Muscle of leg (tissue), 11 donors: ENCODE data around the gene CORO2B. TPM values are rescaled to one million over a fixed set of nuclear protein-coding genes. Genes with fewer than 3 reads are reported as not detected.

ENCODE experiments used
- DNase-seq: peaks from one replicate; pipeline ENCODE4 v3.0.0; 2013
- H3K27ac ChIP-seq: one replicate; pipeline ENCODE4 v1.5.1; 2013; ENCODE audit warnings: mild to moderate bottlenecking, low read length, control low read depth
- H3K27me3 ChIP-seq: one replicate; pipeline ENCODE4 v1.6.1; 2013; ENCODE audit warnings: low read length; ENCODE audit not compliant: control insufficient read depth, insufficient read depth
- H3K36me3 ChIP-seq: one replicate; pipeline ENCODE4 v1.6.1; 2013; ENCODE audit warnings: low read length; ENCODE audit not compliant: control insufficient read depth, insufficient read depth
- H3K4me1 ChIP-seq: one replicate; pipeline ENCODE4 v1.6.1; 2013; ENCODE audit warnings: low read length; ENCODE audit not compliant: control insufficient read depth, insufficient read depth
- H3K4me3 ChIP-seq: one replicate; pipeline ENCODE4 v1.5.1; 2013; ENCODE audit warnings: low read length, control low read depth
- H3K9me3 ChIP-seq: replicated peaks from 2 replicates; pipeline ENCODE4 v1.6.1; 2013; ENCODE audit warnings: low read depth, low read length; ENCODE audit not compliant: control insufficient read depth
- WGBS: methylation state at CpG from one replicate; pipeline ENCODE4 v1.1.5; 2013; ENCODE audit warnings: missing lambda C conversion rate; ENCODE audit not compliant: insufficient coverage; 5-methylcytosine and 5-hydroxymethylcytosine counted together
- polyA plus RNA-seq, 8 donors: library from polyadenylated mRNA; unstranded; fragments of 120-200 nt; gene quantifications; one replicate each; pipeline versions ENCODE4 v1.2.1 to v1.2.3, GENCODE V29; 2013; ENCODE audit warnings: inconsistent platforms in 1 of 8, low replicate concordance in 1 of 8; ENCODE audit not compliant: insufficient read length in 8 of 8, insufficient read depth in 1 of 8
- total RNA-seq: library from RNA; stranded (reverse); fragments of 120-200 nt; gene quantifications from one replicate; pipeline ENCODE4 v1.2.4, GENCODE V29; 2013

CORO2B gene
- total and polyA plus RNA-seq, 9 donors, result 2.9 to 8.6 (median 5.3) TPM

- Histone ChIP-seq H3K36me3 (no peaks in the 10 kb centered on the region), H3K4me1 (peaks cover 23% of the 10 kb centered on the region), H3K27me3 (no peaks in the 10 kb centered on the region), H3K27ac (no peak overlapping the region), H3K9me3 (no peaks in the 10 kb centered on the region), H3K4me3 (no peak overlapping the region)
- DNase-seq, result no peak
- WGBS, result 25% methylated on average over 2 of the region's 2 CpGs
Measured at GRCh38 chr15:68617001-68617400, 38.2 kb downstream of the CORO2B start.

GRCh38 chr15:68617777-68618176, 39.0 kb downstream of the CORO2B start:
- Histone ChIP-seq H3K27me3 (no peaks in the 10 kb centered on the region), H3K9me3 (no peaks in the 10 kb centered on the region), H3K4me1 (peaks cover 23% of the 10 kb centered on the region), H3K27ac (no peak overlapping the region), H3K36me3 (no peaks in the 10 kb centered on the region), H3K4me3 (no peak overlapping the region)
- WGBS, result no CpG with 5 or more reads among the region's 1 CpG
- no peak for DNase-seq

- H3K4me1 ChIP-seq, result peaks cover 26% of the 10 kb centered on the region
- no peak for DNase-seq
- H3K27ac ChIP-seq, result no peak overlapping the region
- H3K36me3 ChIP-seq, result no peaks in the 10 kb centered on the region
- 72% methylated on average over 4 of the region's 4 CpGs for WGBS
- no peaks in the 10 kb centered on the region for H3K9me3 ChIP-seq
- no peak overlapping the region for H3K4me3 ChIP-seq
- no peaks in the 10 kb centered on the region for H3K27me3 ChIP-seq
Measured at GRCh38 chr15:68618394-68618793, 39.6 kb downstream of the CORO2B start.

GRCh38 chr15:68618908-68619698, 40.3 kb downstream of the CORO2B start:
- Histone ChIP-seq H3K9me3 (no peaks in the 10 kb centered on the region), H3K27me3 (no peaks in the 10 kb centered on the region), H3K4me1 (peaks cover 30% of the 10 kb centered on the region), H3K4me3 (no peak overlapping the region), H3K36me3 (no peaks in the 10 kb centered on the region), H3K27ac (no peak overlapping the region)
- DNase-seq, result no peak
- WGBS, result 100% methylated on average over 1 of the region's 4 CpGs

GRCh38 chr15:68620721-68621527, 42.1 kb downstream of the CORO2B start:
- H3K9me3 ChIP-seq, result no peaks in the 10 kb centered on the region
- peak overlapping the region; percentile 48 for H3K27ac ChIP-seq
- 33% methylated on average over 17 of the region's 19 CpGs for WGBS
- no peaks in the 10 kb centered on the region for H3K27me3 ChIP-seq
- peak; percentile 90 for DNase-seq
- no peaks in the 10 kb centered on the region for H3K36me3 ChIP-seq
- H3K4me1 ChIP-seq, result peaks cover 19% of the 10 kb centered on the region
- H3K4me3 ChIP-seq, result no peak overlapping the region

GRCh38 chr15:68621535-68621934, 42.7 kb downstream of the CORO2B start:
- Histone ChIP-seq H3K27me3 (no peaks in the 10 kb centered on the region), H3K36me3 (no peaks in the 10 kb centered on the region), H3K4me1 (peaks cover 19% of the 10 kb centered on the region), H3K27ac (no peak overlapping the region), H3K4me3 (no peak overlapping the region), H3K9me3 (no peaks in the 10 kb centered on the region)
- no CpG with 5 or more reads among the region's 1 CpG for whole genome bisulfite sequencing
- no peak for DNase-seq

- no peak for DNase-seq
- H3K27me3 ChIP-seq, result no peaks in the 10 kb centered on the region
- H3K4me1 ChIP-seq, result peaks cover 19% of the 10 kb centered on the region
- no peak overlapping the region for H3K4me3 ChIP-seq
- no peak overlapping the region for H3K27ac ChIP-seq
- H3K36me3 ChIP-seq, result no peaks in the 10 kb centered on the region
- WGBS, result 74% methylated on average over 12 of the region's 13 CpGs
- H3K9me3 ChIP-seq, result no peaks in the 10 kb centered on the region
Measured at GRCh38 chr15:68623301-68623892, 44.6 kb downstream of the CORO2B start.

GRCh38 chr15:68625853-68626252, 47.1 kb downstream of the CORO2B start:
- no CpG with 5 or more reads among the region's 4 CpGs for WGBS
- no peak overlapping the region for H3K27ac ChIP-seq
- DNase-seq, result no peak
- peaks cover 13% of the 10 kb centered on the region for H3K4me1 ChIP-seq
- H3K4me3 ChIP-seq, result no peak overlapping the region
- H3K27me3 ChIP-seq, result peaks cover 3% of the 10 kb centered on the region
- no peaks in the 10 kb centered on the region for H3K36me3 ChIP-seq
- H3K9me3 ChIP-seq, result no peaks in the 10 kb centered on the region

- no peak overlapping the region for H3K4me3 ChIP-seq
- H3K27ac ChIP-seq, result no peak overlapping the region
- H3K9me3 ChIP-seq, result no peaks in the 10 kb centered on the region
- H3K4me1 ChIP-seq, result peaks cover 9% of the 10 kb centered on the region
- no peaks in the 10 kb centered on the region for H3K36me3 ChIP-seq
- peaks cover 3% of the 10 kb centered on the region for H3K27me3 ChIP-seq
- no peak for DNase-seq
- 26% methylated on average over 3 of the region's 3 CpGs for WGBS
Measured at GRCh38 chr15:68626283-68626682, 47.5 kb downstream of the CORO2B start.

GRCh38 chr15:68626739-68627138, 47.9 kb downstream of the CORO2B start:
- H3K4me3 ChIP-seq, result no peak overlapping the region
- no peak overlapping the region for H3K27ac ChIP-seq
- no peaks in the 10 kb centered on the region for H3K36me3 ChIP-seq
- peaks cover 3% of the 10 kb centered on the region for H3K27me3 ChIP-seq
- no peaks in the 10 kb centered on the region for H3K9me3 ChIP-seq
- peaks cover 10% of the 10 kb centered on the region for H3K4me1 ChIP-seq
- no peak for DNase-seq
- WGBS, result 50% methylated on average over 2 of the region's 3 CpGs
